Measurements from ENCODE around the gene C16orf54. TPM values are rescaled to one million over a fixed set of nuclear protein-coding genes. Genes with fewer than 3 reads are reported as not detected.
"Not testable (repeated sequence)": the region's sequence is repeated elsewhere in the genome, so short reads cannot be mapped to it uniquely, and the experiment has no call there.

The C16orf54 gene
- total and polyA plus RNA-seq, 7 donors: 0.03 to 0.57 (median 0.24) TPM

DNA sequence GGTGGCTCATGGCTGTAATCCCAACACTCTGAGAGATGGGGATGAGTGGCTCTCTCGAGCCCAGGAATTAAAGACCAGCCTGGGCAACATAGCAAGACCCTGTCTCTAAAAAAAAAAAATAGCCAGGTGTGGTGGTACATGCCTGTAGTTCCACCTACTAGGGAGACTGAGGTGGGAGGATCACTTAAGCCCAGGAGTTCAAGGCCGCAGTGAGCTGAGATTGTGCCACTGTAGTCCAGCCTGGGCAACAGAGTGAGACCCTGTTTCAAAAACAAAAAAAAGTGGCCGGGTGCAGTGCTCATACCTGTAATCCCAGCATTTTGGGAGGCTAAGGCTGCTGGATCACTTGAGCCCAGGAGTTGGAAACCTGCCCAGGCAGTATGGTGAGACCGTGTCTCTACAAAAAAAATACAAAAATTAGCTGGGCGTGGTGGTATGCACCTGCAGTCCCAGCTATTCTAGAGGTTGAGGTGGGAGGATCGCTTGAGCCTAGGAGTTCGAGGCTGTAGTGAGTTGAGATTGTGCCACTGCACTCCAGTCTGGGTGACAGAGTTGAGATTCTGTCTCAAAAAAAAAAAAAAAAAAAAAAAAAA, 3.0 kb downstream of the C16orf54 start:
- 75 to 82% (median 78%) methylated on average over 7 of the region's 7 CpGs for WGBS, 3 donors
- intact Hi-C loops (cut with DNase I): loop anchor here in 1 of 2 donors (10.0 kb wide), 1 partner anchor 142 kb away; no protein-coding TSS in a partner anchor

DNA sequence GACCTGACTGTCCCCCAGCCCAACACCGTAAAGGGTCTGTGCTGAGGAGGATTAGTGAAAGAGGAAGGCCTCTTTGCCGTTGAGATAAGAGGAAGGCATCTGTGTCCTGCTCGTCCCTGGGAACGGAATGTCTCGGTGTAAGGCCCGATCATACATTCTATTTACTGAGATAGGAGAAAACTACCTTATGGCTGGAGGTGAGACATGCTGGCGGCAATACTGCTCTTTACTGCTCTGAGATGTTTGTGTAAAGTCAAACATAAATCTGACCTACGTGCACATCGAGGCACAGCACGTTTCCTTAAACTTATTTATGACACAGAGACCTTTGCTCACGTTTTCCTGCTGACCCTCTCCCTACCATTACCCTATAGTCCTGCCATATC, 5.2 kb downstream of the C16orf54 start:
- 65 to 71% (median 68%) methylated on average over 11 of the region's 11 CpGs for WGBS, 3 donors
- H3K36me3 ChIP-seq (ENCODE audit: insufficient read depth in 1 of 2, low read depth in 1 of 2); H3K27me3 ChIP-seq (ENCODE audit: insufficient read depth in 3 of 3, low read length in 2 of 3); H3K27ac ChIP-seq; ATAC-seq; H3K4me3 ChIP-seq; H3K9me3 ChIP-seq; H3K4me1 ChIP-seq; DNase-seq: not testable (repeated sequence)
- intact Hi-C loops (cut with DNase I): loop anchor here in 1 of 2 donors (10.0 kb wide), 1 partner anchor 144 kb away; no protein-coding TSS in a partner anchor

More for the DNA sequence above, 3.0 kb downstream of the C16orf54 start:
- Histone ChIP-seq H3K27me3 (ENCODE audit: insufficient read depth in 3 of 3, low read length in 2 of 3) (no peaks in the 10 kb centered on the region), H3K27ac (no peak overlapping the region), H3K9me3 (no peaks in the 10 kb centered on the region), H3K4me3 (no peak overlapping the region), H3K36me3 (ENCODE audit: insufficient read depth in 1 of 2, low read depth in 1 of 2) (no peaks in the 10 kb centered on the region), H3K4me1 (no peaks in the 10 kb centered on the region)
- ATAC-seq (no peak), DNase-seq (no peak)
- TF ChIP-seq, protein P1, sequence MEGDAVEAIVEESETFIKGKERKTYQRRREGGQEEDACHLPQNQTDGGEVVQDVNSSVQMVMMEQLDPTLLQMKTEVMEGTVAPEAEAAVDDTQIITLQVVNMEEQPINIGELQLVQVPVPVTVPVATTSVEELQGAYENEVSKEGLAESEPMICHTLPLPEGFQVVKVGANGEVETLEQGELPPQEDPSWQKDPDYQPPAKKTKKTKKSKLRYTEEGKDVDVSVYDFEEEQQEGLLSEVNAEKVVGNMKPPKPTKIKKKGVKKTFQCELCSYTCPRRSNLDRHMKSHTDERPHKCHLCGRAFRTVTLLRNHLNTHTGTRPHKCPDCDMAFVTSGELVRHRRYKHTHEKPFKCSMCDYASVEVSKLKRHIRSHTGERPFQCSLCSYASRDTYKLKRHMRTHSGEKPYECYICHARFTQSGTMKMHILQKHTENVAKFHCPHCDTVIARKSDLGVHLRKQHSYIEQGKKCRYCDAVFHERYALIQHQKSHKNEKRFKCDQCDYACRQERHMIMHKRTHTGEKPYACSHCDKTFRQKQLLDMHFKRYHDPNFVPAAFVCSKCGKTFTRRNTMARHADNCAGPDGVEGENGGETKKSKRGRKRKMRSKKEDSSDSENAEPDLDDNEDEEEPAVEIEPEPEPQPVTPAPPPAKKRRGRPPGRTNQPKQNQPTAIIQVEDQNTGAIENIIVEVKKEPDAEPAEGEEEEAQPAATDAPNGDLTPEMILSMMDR (IDR thresholded peaks at IDR 0.05): no peak

DNA sequence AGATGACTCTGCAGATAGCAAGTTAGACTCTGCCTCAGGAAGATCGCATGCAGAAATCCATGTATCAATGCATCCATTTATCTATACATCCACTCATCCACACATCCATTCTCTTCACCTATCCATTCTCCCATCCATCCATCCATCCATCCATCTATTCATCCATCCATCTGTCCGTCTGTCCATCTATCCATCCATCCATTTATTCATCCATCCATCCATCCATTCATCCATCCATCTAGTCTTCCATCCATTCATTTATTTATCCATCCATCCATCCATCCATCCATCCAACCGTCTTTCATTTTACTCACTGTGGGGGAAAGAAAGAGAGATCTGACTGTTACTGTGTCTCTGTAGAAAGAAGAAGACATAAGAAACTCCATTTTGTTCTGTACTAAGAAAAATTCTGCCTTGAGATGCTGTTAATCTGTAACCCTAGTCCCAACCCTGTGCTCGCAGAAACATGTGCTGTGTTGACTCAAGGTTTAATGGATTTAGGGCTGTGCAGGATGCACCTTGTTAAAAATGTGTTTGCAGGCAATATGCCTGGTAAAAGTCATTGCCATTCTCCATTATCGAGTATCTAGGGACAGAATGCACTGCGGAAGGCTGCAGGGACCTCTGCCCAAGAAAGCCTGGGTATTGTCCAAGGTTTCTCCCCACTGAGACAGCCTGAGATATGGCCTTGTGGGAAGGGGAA, 5.7 kb downstream of the C16orf54 start:
- ATAC-seq: not testable (repeated sequence)
- intact Hi-C loops (cut with DNase I): loop anchor here in 1 of 2 donors (10.0 kb wide), 1 partner anchor 145 kb away; no protein-coding TSS in a partner anchor

DNA sequence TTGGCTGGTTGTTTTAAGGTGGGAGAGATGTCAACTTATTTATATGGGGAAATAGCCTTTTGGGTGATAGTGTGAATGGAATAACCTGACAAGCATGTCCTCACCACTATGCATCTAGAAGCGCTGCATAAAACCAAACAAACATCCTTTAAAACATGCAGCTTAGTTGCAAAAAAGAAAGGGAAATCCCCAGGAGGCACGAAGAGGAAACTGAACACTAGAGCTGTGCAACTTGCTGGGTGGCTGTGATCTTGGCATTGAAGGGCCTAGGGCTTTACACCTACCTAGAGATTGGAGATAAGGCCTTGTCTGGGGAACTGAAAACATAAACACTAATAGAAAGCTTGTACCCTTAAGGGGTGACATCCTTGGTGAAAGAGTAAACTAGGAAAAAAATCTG, 7.3 kb downstream of the C16orf54 start:
- no peak for ATAC-seq

More for the DNA sequence above, 5.7 kb downstream of the C16orf54 start:
- H3K4me1 ChIP-seq; H3K27me3 ChIP-seq (ENCODE audit: insufficient read depth in 3 of 3, low read length in 2 of 3); H3K4me3 ChIP-seq; DNase-seq; H3K27ac ChIP-seq; H3K36me3 ChIP-seq (ENCODE audit: insufficient read depth in 1 of 2, low read depth in 1 of 2); H3K9me3 ChIP-seq: not testable (repeated sequence)
- 79 to 86% (median 81%) methylated on average over 6 of the region's 6 CpGs for WGBS, 3 donors

DNA sequence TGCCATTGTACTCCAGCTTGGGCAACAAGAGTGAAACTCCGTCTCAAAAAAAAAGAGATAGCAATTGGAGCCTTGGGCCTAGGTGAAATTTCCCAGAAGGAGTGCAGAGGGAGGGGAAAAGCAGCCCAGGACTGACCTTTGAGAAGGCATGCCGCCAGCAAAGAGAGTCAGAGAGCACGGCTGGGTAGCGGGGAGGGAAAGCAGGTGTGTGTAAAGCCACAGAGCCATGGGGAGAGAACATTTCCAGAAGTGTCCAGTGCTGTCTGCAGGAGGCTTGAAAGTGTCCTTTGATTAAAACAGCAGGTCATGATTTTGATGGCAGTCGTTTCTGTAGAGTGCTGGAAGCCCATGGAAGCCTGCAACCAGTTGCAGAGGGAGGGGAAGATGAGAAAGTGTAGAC, 8.1 kb downstream of the C16orf54 start:
- TF ChIP-seq, protein P1 (IDR thresholded peaks at IDR 0.05): no peak
- Histone ChIP-seq H3K9me3 (no peaks in the 10 kb centered on the region), H3K36me3 (ENCODE audit: insufficient read depth in 1 of 2, low read depth in 1 of 2) (no peaks in the 10 kb centered on the region), H3K4me3 (no peak overlapping the region), H3K27ac (no peak overlapping the region), H3K4me1 (no peaks in the 10 kb centered on the region), H3K27me3 (ENCODE audit: insufficient read depth in 3 of 3, low read length in 2 of 3) (peaks cover 0 to 4% (median 0%) of the 10 kb centered on the region in 3 donors)
- 52 to 57% (median 55%) methylated on average over 5 of the region's 5 CpGs for WGBS, 3 donors
- ATAC-seq (no peak), DNase-seq (no peak)
- intact Hi-C loops (cut with DNase I): no loop called here

More for the DNA sequence above, 7.3 kb downstream of the C16orf54 start:
- Histone ChIP-seq H3K27ac (no peak overlapping the region), H3K4me3 (no peak overlapping the region), H3K9me3 (no peaks in the 10 kb centered on the region), H3K4me1 (no peaks in the 10 kb centered on the region), H3K36me3 (ENCODE audit: insufficient read depth in 1 of 2, low read depth in 1 of 2) (no peaks in the 10 kb centered on the region), H3K27me3 (ENCODE audit: insufficient read depth in 3 of 3, low read length in 2 of 3) (peaks cover 0 to 4% (median 0%) of the 10 kb centered on the region in 3 donors)
- DNase-seq: no peak
- 69 to 76% (median 69%) methylated on average over 2 of the region's 2 CpGs for WGBS, 3 donors
- intact Hi-C loops (cut with DNase I): no loop called here
- TF ChIP-seq, protein P1 (IDR thresholded peaks at IDR 0.05): no peak

All from psoas muscle (tissue), 8 donors.